PFSK-1 (cell line): Measurements from ENCODE around the gene DTX3L.

Source experiments
- FOXP2 ChIP-seq: optimal IDR thresholded peaks from 2 replicates; pipeline ENCODE3; 2011; ENCODE audit warnings: borderline replicate concordance, control low read depth, inconsistent platforms; ENCODE audit not compliant: insufficient read depth; ENCODE audit errors: extremely low read length, extremely low read depth
- POLR2AphosphoS5 ChIP-seq: IDR thresholded peaks from 2 replicates; pipeline ENCODE4 v1.6.1; 2012; ENCODE audit warnings: low read depth, mild to moderate bottlenecking, control low read depth, low read length, moderate library complexity
- REST ChIP-seq, 2 experiments: IDR thresholded peaks; 2 replicates each; pipeline versions ENCODE4 v1.6.1 to v1.8.0; 2011 to 2012; ENCODE audit warnings: low read depth in 2 of 2, low read length in 2 of 2, control low read depth in 1 of 2, inconsistent platforms in 1 of 2, mild to moderate bottlenecking in 1 of 2, moderate library complexity in 1 of 2; ENCODE audit not compliant: insufficient read depth in 1 of 2
- SIN3A ChIP-seq: IDR thresholded peaks from 2 replicates; pipeline ENCODE4 v1.6.1; 2012; ENCODE audit warnings: mild to moderate bottlenecking, low read length, moderate library complexity, borderline replicate concordance; ENCODE audit not compliant: insufficient read depth
- TAF1 ChIP-seq: IDR thresholded peaks from 2 replicates; pipeline ENCODE4 v1.6.1; 2012; ENCODE audit warnings: low read length, control low read depth, borderline replicate concordance; ENCODE audit not compliant: insufficient read depth

- TF ChIP-seq POLR2AphosphoS5 (no peak), REST (IDR thresholded peaks at IDR 0.05; ENCODE audit: insufficient read depth in 1 of 2, low read depth in 2 of 2, low read length in 2 of 2) (no peak), TAF1 (no peak), FOXP2 (no peak), SIN3A (no peak)
These were observed 45.8 kb downstream of the DTX3L start for GRCh38 chr3:122609798-122610559.
